OCI-LY1 (cell line): ENCODE measurements around the gene CSF1.

ENCODE experiments used
- H2AFZ ChIP-seq: fragments of 200-600 bp; sonication (generic), shearing (Covaris generic); 2 replicates; pipeline ENCODE4 v1.6.0; 2014; ENCODE audit warnings: antibody characterized with exemption, mild to moderate bottlenecking, low read length
- H3F3A ChIP-seq: fragments of 200-600 bp; sonication (generic), shearing (Covaris generic); 2 replicates; pipeline ENCODE4 v1.6.0; 2014; ENCODE audit warnings: mild to moderate bottlenecking, antibody characterized with exemption, low read length, moderate library complexity; ENCODE audit not compliant: insufficient read depth
- H3K27ac ChIP-seq: fragments of 200-600 bp; sonication (generic); 2 replicates; pipeline ENCODE4 v1.5.1; 2014; ENCODE audit warnings: low read length, mixed run types, mild to moderate bottlenecking, low read depth; ENCODE audit not compliant: poor library complexity, severe bottlenecking
- H3K27me3 ChIP-seq: fragments of 200-600 bp; sonication (generic); 2 replicates; pipeline ENCODE4 v1.6.0; 2014; ENCODE audit warnings: antibody characterized with exemption, mild to moderate bottlenecking, low read length, moderate library complexity; ENCODE audit not compliant: insufficient read depth
- H3K36me3 ChIP-seq: fragments of 200-600 bp; sonication (generic); 2 replicates; pipeline ENCODE4 v1.6.1; 2014; ENCODE audit warnings: mild to moderate bottlenecking, antibody characterized with exemption, low read length, moderate library complexity, mixed read lengths; ENCODE audit not compliant: insufficient read depth
- H3K4me1 ChIP-seq: fragments of 200-600 bp; sonication (generic); 2 replicates; pipeline ENCODE4 v1.5.1; 2014; ENCODE audit warnings: mild to moderate bottlenecking, low read length, moderate library complexity; ENCODE audit not compliant: insufficient read depth, severe bottlenecking
- H3K4me2 ChIP-seq: fragments of 200-600 bp; sonication (generic), shearing (Covaris generic); 2 replicates; pipeline ENCODE4 v1.6.1; 2014; ENCODE audit warnings: low read length
- H3K4me3 ChIP-seq: fragments of 200-600 bp; sonication (generic); 2 replicates; pipeline ENCODE4 v1.5.1; 2014; ENCODE audit warnings: low read length, low read depth, mild to moderate bottlenecking, mixed read lengths; ENCODE audit not compliant: poor library complexity, severe bottlenecking
- H3K79me2 ChIP-seq: fragments of 200-600 bp; shearing (Covaris generic); 2 replicates; pipeline ENCODE4 v1.6.1; 2016; ENCODE audit warnings: mixed run types, low read length, mixed read lengths; ENCODE audit not compliant: insufficient read depth
- H3K9ac ChIP-seq: fragments of 200-600 bp; sonication (generic), shearing (Covaris generic); 2 replicates; pipeline ENCODE4 v1.6.1; 2014; ENCODE audit warnings: mild to moderate bottlenecking, low read length, mixed read lengths
- H3K9me2 ChIP-seq: fragments of 200-600 bp; sonication (generic), shearing (Covaris generic); 2 replicates; pipeline ENCODE4 v1.6.1; 2014; ENCODE audit warnings: low read depth, mild to moderate bottlenecking, low read length, mixed read lengths
- H3K9me3 ChIP-seq: fragments of 200-600 bp; shearing (Covaris generic); 2 replicates; pipeline ENCODE4 v1.6.1; 2014; ENCODE audit warnings: low read length, mixed read lengths
- H4K20me1 ChIP-seq: fragments of 200-600 bp; sonication (generic), shearing (Covaris generic); 2 replicates; pipeline ENCODE4 v1.6.0; 2016; ENCODE audit warnings: mild to moderate bottlenecking, low read length; ENCODE audit not compliant: insufficient read depth
- CTCF ChIP-seq: fragments of 200-600 bp; sonication (generic), shearing (Covaris generic); IDR thresholded peaks from 2 replicates; pipeline ENCODE4 v1.5.1; 2017; ENCODE audit warnings: mild to moderate bottlenecking, antibody characterized with exemption, low read length, moderate library complexity, mixed read lengths
- EZH2 ChIP-seq: fragments of 200-600 bp; sonication (generic), shearing (Covaris generic); IDR thresholded peaks from 2 replicates; pipeline ENCODE4 v1.8.0; 2017; ENCODE audit warnings: borderline replicate concordance, mixed run types, mild to moderate bottlenecking, antibody characterized with exemption, low read length, moderate library complexity, mixed read lengths

CSF1 gene

GRCh38 chr1:109910963-109911798 lies 532 bp downstream of the CSF1 start:
- no peak overlapping the region for H3K9ac ChIP-seq
- H3K27me3 ChIP-seq = no peaks in the 10 kb centered on the region
- no peak overlapping the region for H3K27ac ChIP-seq
- H3K4me3 ChIP-seq = no peak overlapping the region
- no peak overlapping the region for H2AFZ ChIP-seq
- H3K4me1 ChIP-seq = no peaks in the 10 kb centered on the region
- no peaks in the 10 kb centered on the region for H4K20me1 ChIP-seq
- H3K9me2 ChIP-seq = no peaks in the 10 kb centered on the region
- no peaks in the 10 kb centered on the region for H3F3A ChIP-seq
- H3K79me2 ChIP-seq = no peaks in the 10 kb centered on the region
- no peaks in the 10 kb centered on the region for H3K9me3 ChIP-seq
- no peaks in the 10 kb centered on the region for H3K36me3 ChIP-seq
- no peak overlapping the region for H3K4me2 ChIP-seq
- TF ChIP-seq CTCF (no peak), EZH2 (no peak)

GRCh38 chr1:109912214-109912861 lies 1.7 kb downstream of the CSF1 start:
- Histone ChIP-seq H3K9me3 (no peaks in the 10 kb centered on the region), H3F3A (no peaks in the 10 kb centered on the region), H3K79me2 (no peaks in the 10 kb centered on the region), H3K36me3 (no peaks in the 10 kb centered on the region), H3K9ac (no peak overlapping the region), H3K27ac (no peak overlapping the region), H3K4me2 (no peak overlapping the region), H3K4me3 (no peak overlapping the region), H2AFZ (no peak overlapping the region), H4K20me1 (no peaks in the 10 kb centered on the region), H3K4me1 (no peaks in the 10 kb centered on the region), H3K9me2 (no peaks in the 10 kb centered on the region), H3K27me3 (peaks cover under 1% of the 10 kb centered on the region; the same call in 1 of the 2 replicates)
- no peak for TF ChIP-seq CTCF
- TF ChIP-seq EZH2 = no peak

- Histone ChIP-seq H2AFZ (no peak overlapping the region), H4K20me1 (no peaks in the 10 kb centered on the region), H3K79me2 (no peaks in the 10 kb centered on the region), H3K9me3 (no peaks in the 10 kb centered on the region), H3K9me2 (no peaks in the 10 kb centered on the region), H3K4me1 (no peaks in the 10 kb centered on the region), H3K36me3 (no peaks in the 10 kb centered on the region), H3K27me3 (peaks cover 5% of the 10 kb centered on the region; the same call in 1 of the 2 replicates), H3K27ac (no peak overlapping the region), H3K4me3 (no peak overlapping the region), H3K4me2 (no peak overlapping the region), H3F3A (no peaks in the 10 kb centered on the region), H3K9ac (no peak overlapping the region)
- no peak for TF ChIP-seq EZH2
- no peak for TF ChIP-seq CTCF
Measured at GRCh38 chr1:109912873-109913272, 2.2 kb downstream of the CSF1 start.
